ENCODE data around the gene MYLK4. TPM values are rescaled to one million over a fixed set of nuclear protein-coding genes. Genes with fewer than 3 reads are reported as not detected.

Gene MYLK4
- total and polyA plus RNA-seq, 2 of the 13 experiments (the other 11 are each of a cell fraction or from before 2014, with no cell fraction given): 0.26 to 0.29 TPM

- TF ChIP-seq, protein P1, sequence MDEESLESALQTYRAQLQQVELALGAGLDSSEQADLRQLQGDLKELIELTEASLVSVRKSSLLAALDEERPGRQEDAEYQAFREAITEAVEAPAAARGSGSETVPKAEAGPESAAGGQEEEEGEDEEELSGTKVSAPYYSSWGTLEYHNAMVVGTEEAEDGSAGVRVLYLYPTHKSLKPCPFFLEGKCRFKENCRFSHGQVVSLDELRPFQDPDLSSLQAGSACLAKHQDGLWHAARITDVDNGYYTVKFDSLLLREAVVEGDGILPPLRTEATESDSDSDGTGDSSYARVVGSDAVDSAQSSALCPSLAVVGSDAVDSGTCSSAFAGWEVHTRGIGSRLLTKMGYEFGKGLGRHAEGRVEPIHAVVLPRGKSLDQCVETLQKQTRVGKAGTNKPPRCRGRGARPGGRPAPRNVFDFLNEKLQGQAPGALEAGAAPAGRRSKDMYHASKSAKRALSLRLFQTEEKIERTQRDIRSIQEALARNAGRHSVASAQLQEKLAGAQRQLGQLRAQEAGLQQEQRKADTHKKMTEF (CRISPR knock-in tag; IDR thresholded peaks at IDR 0.05): peak; percentile 91
- TF ChIP-seq, protein P2, sequence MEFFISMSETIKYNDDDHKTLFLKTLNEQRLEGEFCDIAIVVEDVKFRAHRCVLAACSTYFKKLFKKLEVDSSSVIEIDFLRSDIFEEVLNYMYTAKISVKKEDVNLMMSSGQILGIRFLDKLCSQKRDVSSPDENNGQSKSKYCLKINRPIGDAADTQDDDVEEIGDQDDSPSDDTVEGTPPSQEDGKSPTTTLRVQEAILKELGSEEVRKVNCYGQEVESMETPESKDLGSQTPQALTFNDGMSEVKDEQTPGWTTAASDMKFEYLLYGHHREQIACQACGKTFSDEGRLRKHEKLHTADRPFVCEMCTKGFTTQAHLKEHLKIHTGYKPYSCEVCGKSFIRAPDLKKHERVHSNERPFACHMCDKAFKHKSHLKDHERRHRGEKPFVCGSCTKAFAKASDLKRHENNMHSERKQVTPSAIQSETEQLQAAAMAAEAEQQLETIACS (CRISPR knock-in tag; IDR thresholded peaks at IDR 0.05): peak; percentile 54; the same call in 1 of the 2 replicates
- TF ChIP-seq ZNF782 (CRISPR knock-in tag; IDR thresholded peaks at IDR 0.05; ENCODE audit: borderline replicate concordance): peak; percentile 90
- no peak; the same call in 1 of the 2 replicates for TF ChIP-seq HNRNPUL1 (IDR thresholded peaks at IDR 0.05; ENCODE audit: low read depth, low read length)
- peak; percentile 93 for TF ChIP-seq HNRNPK (IDR thresholded peaks at IDR 0.05; ENCODE audit: low read depth, low read length, poor library complexity, severe bottlenecking)
- TF ChIP-seq MIER2 (CRISPR knock-in tag; IDR thresholded peaks at IDR 0.05): no peak; the same call in 1 of the 2 replicates
- TF ChIP-seq PHF5A (CRISPR knock-in tag; IDR thresholded peaks at IDR 0.05; ENCODE audit: low read depth, unreplicated experiment): peak; percentile 77
- TF ChIP-seq SMAD9 (CRISPR knock-in tag; IDR thresholded peaks at IDR 0.05): no peak
- no peak for TF ChIP-seq ZSCAN30 (CRISPR knock-in tag; IDR thresholded peaks at IDR 0.05)
- TF ChIP-seq KLF13 (CRISPR knock-in tag; IDR thresholded peaks at IDR 0.05): peak; percentile 22; the same call in 1 of the 2 replicates
- TF ChIP-seq, protein P3, sequence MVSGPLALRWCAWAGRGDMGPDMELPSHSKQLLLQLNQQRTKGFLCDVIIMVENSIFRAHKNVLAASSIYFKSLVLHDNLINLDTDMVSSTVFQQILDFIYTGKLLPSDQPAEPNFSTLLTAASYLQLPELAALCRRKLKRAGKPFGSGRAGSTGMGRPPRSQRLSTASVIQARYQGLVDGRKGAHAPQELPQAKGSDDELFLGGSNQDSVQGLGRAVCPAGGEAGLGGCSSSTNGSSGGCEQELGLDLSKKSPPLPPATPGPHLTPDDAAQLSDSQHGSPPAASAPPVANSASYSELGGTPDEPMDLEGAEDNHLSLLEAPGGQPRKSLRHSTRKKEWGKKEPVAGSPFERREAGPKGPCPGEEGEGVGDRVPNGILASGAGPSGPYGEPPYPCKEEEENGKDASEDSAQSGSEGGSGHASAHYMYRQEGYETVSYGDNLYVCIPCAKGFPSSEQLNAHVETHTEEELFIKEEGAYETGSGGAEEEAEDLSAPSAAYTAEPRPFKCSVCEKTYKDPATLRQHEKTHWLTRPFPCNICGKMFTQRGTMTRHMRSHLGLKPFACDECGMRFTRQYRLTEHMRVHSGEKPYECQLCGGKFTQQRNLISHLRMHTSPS (CRISPR knock-in tag; IDR thresholded peaks at IDR 0.05; ENCODE audit: low read depth): no peak; the same call in 1 of the 2 replicates
- TF ChIP-seq DMAP1 (CRISPR knock-in tag; IDR thresholded peaks at IDR 0.05): peak; percentile 15; the same call in 1 of the 2 replicates
- TF ChIP-seq EZH2 (conservative IDR thresholded peaks at IDR 0.05; ENCODE audit: low read depth, low read length): no peak
- no peak for TF ChIP-seq ZBTB8A (CRISPR knock-in tag; IDR thresholded peaks at IDR 0.05; ENCODE audit: borderline replicate concordance, low read depth)
- 0 out of 2 replicates have a peak, but pooled peaks have one; percentile 34 for TF ChIP-seq SMYD3 (CRISPR knock-in tag; IDR thresholded peaks at IDR 0.05)
- TF ChIP-seq, protein P4, sequence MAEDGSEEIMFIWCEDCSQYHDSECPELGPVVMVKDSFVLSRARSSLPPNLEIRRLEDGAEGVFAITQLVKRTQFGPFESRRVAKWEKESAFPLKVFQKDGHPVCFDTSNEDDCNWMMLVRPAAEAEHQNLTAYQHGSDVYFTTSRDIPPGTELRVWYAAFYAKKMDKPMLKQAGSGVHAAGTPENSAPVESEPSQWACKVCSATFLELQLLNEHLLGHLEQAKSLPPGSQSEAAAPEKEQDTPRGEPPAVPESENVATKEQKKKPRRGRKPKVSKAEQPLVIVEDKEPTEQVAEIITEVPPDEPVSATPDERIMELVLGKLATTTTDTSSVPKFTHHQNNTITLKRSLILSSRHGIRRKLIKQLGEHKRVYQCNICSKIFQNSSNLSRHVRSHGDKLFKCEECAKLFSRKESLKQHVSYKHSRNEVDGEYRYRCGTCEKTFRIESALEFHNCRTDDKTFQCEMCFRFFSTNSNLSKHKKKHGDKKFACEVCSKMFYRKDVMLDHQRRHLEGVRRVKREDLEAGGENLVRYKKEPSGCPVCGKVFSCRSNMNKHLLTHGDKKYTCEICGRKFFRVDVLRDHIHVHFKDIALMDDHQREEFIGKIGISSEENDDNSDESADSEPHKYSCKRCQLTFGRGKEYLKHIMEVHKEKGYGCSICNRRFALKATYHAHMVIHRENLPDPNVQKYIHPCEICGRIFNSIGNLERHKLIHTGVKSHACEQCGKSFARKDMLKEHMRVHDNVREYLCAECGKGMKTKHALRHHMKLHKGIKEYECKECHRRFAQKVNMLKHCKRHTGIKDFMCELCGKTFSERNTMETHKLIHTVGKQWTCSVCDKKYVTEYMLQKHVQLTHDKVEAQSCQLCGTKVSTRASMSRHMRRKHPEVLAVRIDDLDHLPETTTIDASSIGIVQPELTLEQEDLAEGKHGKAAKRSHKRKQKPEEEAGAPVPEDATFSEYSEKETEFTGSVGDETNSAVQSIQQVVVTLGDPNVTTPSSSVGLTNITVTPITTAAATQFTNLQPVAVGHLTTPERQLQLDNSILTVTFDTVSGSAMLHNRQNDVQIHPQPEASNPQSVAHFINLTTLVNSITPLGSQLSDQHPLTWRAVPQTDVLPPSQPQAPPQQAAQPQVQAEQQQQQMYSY (CRISPR knock-in tag; IDR thresholded peaks at IDR 0.05): peak; percentile 70
- peak; percentile 99 for TF ChIP-seq ZNF574 (CRISPR knock-in tag; IDR thresholded peaks at IDR 0.05)
Observed at GRCh38 chr6:2765166-2765895, 14.6 kb upstream of the MYLK4 start, which contains the start of gene WRNIP1 (continued).

Data from HepG2 (cell line).